Measurements from ENCODE around the gene CDK11B. TPM values are rescaled to one million over a fixed set of nuclear protein-coding genes. Genes with fewer than 3 reads are reported as not detected.

CDK11B gene
- total and polyA plus RNA-seq, 2 of the 8 experiments (the other 6 are each of a cell fraction or from before 2014, with no cell fraction given), result 11.1 to 31.9 TPM

GRCh38 chr1:1600861-1601563 is 57.8 kb downstream of the CDK11B start (continued):
- TF ChIP-seq RXRA (IDR thresholded peaks at IDR 0.05; ENCODE audit: insufficient read depth, low read depth, low read length) (no peak), TCF12 (IDR thresholded peaks at IDR 0.05; ENCODE audit: low read depth, low read length) (no peak), KDM4A (IDR thresholded peaks at IDR 0.05; ENCODE audit: low read depth, low read length, severe bottlenecking) (no peak), TAF7 (optimal IDR thresholded peaks at IDR 0.05; ENCODE audit: borderline replicate concordance, low read depth, low read length) (no peak), CHD2 (IDR thresholded peaks at IDR 0.05; ENCODE audit: low read length) (no peak), NANOG (IDR thresholded peaks at IDR 0.05; ENCODE audit: insufficient read depth, low read depth, low read length, poor library complexity, severe bottlenecking) (no peak), NRF1 (IDR thresholded peaks at IDR 0.05; ENCODE audit: low read depth, low read length) (no peak)
